Neural cell (in vitro differentiated cells): ENCODE measurements around the gene CBLB.

Experiments used
- CTCF ChIP-seq: fragments of 450-650 bp; IDR thresholded peaks from 2 replicates; pipeline ENCODE4 v1.5.1; 2014; ENCODE audit warnings: antibody characterized with exemption, mild to moderate bottlenecking, moderate library complexity; ENCODE audit not compliant: poor library complexity, severe bottlenecking
- EP300 ChIP-seq: fragments of 450-650 bp; conservative IDR thresholded peaks from 2 replicates; pipeline ENCODE4 v1.6.1; 2014; ENCODE audit warnings: antibody characterized with exemption, mild to moderate bottlenecking, moderate library complexity; ENCODE audit not compliant: poor library complexity, severe bottlenecking
- EZH2 ChIP-seq: fragments of 200-600, 300-800 bp; shearing (Covaris generic), sonication (generic); IDR thresholded peaks from 2 replicates; pipeline ENCODE4 v1.6.1; 2014; ENCODE audit warnings: antibody characterized with exemption, low read length, borderline replicate concordance, mild to moderate bottlenecking; ENCODE audit not compliant: insufficient read depth, poor library complexity, severe bottlenecking
- MXI1 ChIP-seq: fragments of 450-650 bp; conservative IDR thresholded peaks from 2 replicates; pipeline ENCODE4 v1.6.1; 2014; ENCODE audit warnings: antibody characterized with exemption, mild to moderate bottlenecking; ENCODE audit not compliant: poor library complexity, severe bottlenecking
- POLR2AphosphoS5 ChIP-seq: IDR thresholded peaks from 2 replicates; pipeline ENCODE4 v1.6.1; 2012
- RAD21 ChIP-seq: fragments of 450-650 bp; conservative IDR thresholded peaks from 2 replicates; pipeline ENCODE4 v1.6.1; 2014; ENCODE audit warnings: antibody characterized with exemption, mild to moderate bottlenecking, moderate library complexity
- SMC3 ChIP-seq: fragments of 450-650 bp; conservative IDR thresholded peaks from 2 replicates; pipeline ENCODE4 v1.6.1; 2014; ENCODE audit warnings: antibody characterized with exemption, mild to moderate bottlenecking, moderate library complexity; ENCODE audit not compliant: poor library complexity
- TAF1 ChIP-seq: IDR thresholded peaks from 2 replicates; pipeline ENCODE4 v1.6.1; 2012; ENCODE audit warnings: low read depth
- TF ChIP-seq, protein P1 (sequence below): IDR thresholded peaks from 2 replicates; pipeline ENCODE4 v1.6.1; 2012; ENCODE audit warnings: borderline replicate concordance

DNA sequence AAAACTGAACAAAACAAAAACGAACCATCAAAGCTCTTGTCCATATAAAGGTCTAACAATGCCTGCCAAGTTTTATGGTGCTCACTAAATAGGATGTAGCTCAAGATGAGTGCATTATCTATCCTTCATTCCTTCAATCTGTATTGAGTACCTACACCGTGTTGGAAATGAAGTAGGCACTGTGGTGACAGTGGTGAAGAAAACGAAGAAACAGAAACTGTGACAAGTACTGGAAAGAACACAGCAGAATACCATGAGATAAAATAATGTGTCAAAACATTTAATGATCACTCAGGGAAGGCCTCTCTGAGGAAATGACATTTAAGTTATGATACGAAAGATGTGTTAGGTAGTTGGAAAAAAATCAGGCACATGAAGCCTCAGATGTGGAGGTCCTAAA is 36.2 kb downstream of the CBLB start:
- TF ChIP-seq CTCF (no peak), EZH2 (no peak), RAD21 (no peak), TAF1 (no peak), EP300 (peak; percentile 11), POLR2AphosphoS5 (no peak), MXI1 (no peak), SMC3 (no peak)
- TF ChIP-seq, protein P1, sequence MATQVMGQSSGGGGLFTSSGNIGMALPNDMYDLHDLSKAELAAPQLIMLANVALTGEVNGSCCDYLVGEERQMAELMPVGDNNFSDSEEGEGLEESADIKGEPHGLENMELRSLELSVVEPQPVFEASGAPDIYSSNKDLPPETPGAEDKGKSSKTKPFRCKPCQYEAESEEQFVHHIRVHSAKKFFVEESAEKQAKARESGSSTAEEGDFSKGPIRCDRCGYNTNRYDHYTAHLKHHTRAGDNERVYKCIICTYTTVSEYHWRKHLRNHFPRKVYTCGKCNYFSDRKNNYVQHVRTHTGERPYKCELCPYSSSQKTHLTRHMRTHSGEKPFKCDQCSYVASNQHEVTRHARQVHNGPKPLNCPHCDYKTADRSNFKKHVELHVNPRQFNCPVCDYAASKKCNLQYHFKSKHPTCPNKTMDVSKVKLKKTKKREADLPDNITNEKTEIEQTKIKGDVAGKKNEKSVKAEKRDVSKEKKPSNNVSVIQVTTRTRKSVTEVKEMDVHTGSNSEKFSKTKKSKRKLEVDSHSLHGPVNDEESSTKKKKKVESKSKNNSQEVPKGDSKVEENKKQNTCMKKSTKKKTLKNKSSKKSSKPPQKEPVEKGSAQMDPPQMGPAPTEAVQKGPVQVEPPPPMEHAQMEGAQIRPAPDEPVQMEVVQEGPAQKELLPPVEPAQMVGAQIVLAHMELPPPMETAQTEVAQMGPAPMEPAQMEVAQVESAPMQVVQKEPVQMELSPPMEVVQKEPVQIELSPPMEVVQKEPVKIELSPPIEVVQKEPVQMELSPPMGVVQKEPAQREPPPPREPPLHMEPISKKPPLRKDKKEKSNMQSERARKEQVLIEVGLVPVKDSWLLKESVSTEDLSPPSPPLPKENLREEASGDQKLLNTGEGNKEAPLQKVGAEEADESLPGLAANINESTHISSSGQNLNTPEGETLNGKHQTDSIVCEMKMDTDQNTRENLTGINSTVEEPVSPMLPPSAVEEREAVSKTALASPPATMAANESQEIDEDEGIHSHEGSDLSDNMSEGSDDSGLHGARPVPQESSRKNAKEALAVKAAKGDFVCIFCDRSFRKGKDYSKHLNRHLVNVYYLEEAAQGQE: no peak
